IPS-18a (cell line): ENCODE data around the gene MTHFR.

Experiments used
- H3K27ac ChIP-seq: one replicate; pipeline ENCODE4 v1.5.1; 2013; ENCODE audit warnings: low read length
- H3K27me3 ChIP-seq: one replicate; pipeline ENCODE4 v1.6.1; 2013; ENCODE audit warnings: mild to moderate bottlenecking, low read length; ENCODE audit not compliant: control insufficient read depth, insufficient read depth
- H3K36me3 ChIP-seq: one replicate; pipeline ENCODE4 v1.6.1; 2013; ENCODE audit warnings: low read depth, low read length; ENCODE audit not compliant: control insufficient read depth
- H3K4me1 ChIP-seq: one replicate; pipeline ENCODE4 v1.6.1; 2013; ENCODE audit warnings: low read depth, low read length; ENCODE audit not compliant: control insufficient read depth
- H3K4me3 ChIP-seq: one replicate; pipeline ENCODE4 v1.5.1; 2013; ENCODE audit warnings: low read length
- H3K9ac ChIP-seq: one replicate; pipeline ENCODE4 v1.6.1; 2013; ENCODE audit warnings: mild to moderate bottlenecking, low read length, moderate library complexity
- H3K9me3 ChIP-seq: one replicate; pipeline ENCODE4 v1.6.1; 2013; ENCODE audit warnings: low read depth, low read length; ENCODE audit not compliant: control insufficient read depth

MTHFR gene

DNA sequence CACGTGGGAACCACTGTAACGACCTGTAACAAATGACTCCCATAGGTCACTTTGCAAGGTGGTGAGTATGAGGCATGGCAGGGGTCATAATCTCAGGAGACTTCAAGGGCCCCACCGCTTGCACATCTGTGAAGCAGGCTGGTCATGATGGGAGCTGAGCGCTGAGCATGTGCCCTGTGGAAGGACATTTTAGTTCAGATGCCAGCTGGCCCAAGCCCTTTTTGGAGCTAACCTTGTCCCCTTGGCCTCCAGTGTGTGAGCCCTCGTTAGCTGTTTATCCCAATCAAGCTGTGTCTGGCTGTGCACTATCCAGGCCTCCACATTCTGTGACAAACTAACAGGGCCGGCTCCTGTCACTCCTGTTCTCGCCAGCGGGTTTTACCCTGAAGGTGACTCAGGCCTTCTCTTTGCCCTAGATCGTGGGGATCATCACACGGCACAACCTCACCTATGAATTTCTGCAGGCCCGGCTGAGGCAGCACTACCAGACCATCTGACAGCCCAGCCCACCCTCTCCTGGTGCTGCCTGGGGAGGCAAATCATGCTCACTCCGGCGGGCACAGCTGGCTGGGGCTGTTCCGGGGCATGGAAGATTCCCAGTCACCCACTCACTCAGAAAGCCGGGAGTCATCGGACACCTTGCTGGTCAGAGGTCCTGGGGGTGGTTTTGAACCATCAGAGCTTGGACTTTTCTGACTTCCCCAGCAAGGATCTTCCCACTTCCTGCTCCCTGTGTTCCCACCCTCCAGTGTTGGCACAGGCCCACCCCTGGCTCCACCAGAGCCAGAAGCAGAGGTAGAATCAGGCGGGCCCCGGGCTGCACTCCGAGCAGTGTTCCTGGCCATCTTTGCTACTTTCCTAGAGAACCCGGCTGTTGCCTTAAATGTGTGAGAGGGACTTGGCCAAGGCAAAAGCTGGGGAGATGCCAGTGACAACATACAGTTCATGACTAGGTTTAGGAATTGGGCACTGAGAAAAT is 34.3 kb upstream of the MTHFR start:
- Histone ChIP-seq H3K27ac (no peak overlapping the region), H3K27me3 (no peaks in the 10 kb centered on the region), H3K9ac (no peak overlapping the region), H3K36me3 (peaks cover 82% of the 10 kb centered on the region), H3K4me1 (no peaks in the 10 kb centered on the region), H3K9me3 (no peaks in the 10 kb centered on the region), H3K4me3 (no peak overlapping the region)

DNA sequence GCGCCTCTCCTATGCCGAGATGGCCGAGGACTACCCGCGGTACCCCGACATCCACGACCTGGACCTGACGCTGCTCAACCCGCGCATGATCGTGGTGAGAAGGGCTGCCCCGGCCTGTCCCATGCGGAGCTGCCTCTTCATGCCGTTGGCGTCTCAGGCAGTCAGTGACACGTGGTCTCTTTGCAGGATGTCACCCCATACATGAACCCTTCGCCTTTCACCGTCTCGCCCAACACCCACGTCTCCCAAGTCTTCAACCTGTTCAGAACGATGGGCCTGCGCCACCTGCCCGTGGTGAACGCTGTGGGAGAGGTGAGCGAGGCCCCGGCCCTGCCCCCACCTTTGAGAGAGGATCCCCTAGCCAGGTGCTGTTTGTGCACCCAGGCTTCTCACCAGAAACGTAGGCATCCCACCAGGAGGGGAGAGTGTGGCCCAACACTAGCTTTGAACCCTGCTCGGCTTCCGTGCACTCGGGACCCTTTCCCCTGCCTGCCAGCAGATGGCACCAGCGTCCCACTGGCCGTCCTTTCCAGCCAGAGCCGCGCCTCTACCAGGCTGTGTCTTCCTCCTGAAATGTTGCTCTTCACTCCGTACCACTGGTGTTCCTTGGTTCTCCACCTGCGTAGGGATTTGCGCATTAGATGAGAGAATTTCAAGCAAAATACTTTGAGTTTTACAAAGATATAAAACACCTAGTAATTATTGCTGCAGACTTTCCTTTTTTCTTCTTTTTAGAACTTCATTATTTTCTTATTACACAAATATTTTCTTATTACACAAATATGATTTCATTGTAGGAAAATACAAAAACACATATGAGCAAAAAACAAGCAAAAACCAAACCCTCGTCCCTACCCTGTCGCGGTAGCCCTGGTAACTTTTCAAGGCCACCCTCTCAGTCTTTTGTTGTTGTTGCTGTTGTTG is 32.8 kb upstream of the MTHFR start:
- Histone ChIP-seq H3K36me3 (peaks cover 87% of the 10 kb centered on the region), H3K4me3 (no peak overlapping the region), H3K9me3 (no peaks in the 10 kb centered on the region), H3K27me3 (no peaks in the 10 kb centered on the region), H3K27ac (no peak overlapping the region), H3K4me1 (no peaks in the 10 kb centered on the region), H3K9ac (no peak overlapping the region)

DNA sequence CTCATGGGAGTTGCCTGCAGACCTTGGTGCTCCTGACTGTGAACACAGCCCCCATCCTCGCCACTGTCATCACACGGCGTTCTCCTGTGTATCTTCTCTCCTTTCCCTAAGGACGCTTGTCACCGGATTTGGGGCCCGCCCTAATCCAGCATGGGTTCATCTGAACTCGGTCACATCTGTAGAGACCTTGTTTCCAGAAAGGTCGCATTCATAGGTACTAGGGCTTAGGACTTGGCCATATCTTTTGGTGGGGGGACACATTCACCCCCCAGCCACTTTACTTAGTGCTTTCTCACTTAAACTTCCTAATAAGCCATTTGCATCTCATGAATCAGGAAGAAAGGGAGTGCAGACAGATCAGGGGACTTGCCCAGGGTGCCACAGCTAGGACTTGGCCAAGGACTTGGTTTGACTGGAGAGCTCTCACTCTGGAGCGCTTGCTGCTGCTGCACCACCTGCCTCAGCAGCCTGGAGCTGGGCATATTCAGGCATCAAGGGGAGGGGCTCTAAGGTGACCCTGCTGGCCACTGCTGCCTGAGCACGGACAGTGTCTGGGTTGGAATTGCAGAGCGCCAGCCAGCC is 32.1 kb upstream of the MTHFR start:
- Histone ChIP-seq H3K36me3 (peaks cover 94% of the 10 kb centered on the region), H3K27ac (no peak overlapping the region), H3K9ac (no peak overlapping the region), H3K4me1 (no peaks in the 10 kb centered on the region), H3K27me3 (no peaks in the 10 kb centered on the region), H3K9me3 (no peaks in the 10 kb centered on the region), H3K4me3 (no peak overlapping the region)

DNA sequence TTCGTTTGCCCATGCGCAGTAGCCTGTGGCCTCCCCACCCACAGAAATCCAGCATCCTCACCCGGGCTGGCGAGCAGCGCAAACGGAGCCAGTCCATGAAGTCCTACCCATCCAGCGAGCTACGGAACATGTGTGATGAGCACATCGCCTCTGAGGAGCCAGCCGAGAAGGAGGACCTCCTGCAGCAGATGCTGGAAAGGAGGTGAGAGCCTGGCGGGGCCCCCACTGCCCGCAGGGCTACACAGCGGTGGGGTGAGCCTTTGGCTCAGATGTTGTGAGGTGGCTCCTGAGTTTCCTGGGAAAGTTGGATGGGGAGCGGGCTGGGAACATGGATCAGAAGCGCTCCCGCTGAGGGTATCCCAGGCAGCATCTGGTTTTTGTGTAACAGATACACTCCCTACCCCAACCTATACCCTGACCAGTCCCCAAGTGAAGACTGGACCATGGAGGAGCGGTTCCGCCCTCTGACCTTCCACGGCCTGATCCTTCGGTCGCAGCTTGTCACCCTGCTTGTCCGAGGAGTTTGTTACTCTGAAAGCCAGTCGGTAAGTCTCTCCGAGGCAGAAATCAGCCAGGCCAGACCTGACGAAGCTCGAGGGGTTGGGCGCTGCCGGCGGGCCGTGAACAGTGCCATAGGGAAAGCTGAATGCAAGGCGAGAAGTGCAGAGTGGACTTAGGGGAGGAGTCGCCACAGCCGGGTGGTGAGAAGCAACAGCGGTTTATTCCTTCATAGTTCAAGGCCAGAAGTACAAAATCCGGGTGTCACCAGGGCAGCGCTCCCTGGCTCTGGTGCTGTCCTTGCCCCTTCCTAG is 31.4 kb upstream of the MTHFR start:
- no peak overlapping the region for H3K9ac ChIP-seq
- no peaks in the 10 kb centered on the region for H3K9me3 ChIP-seq
- no peak overlapping the region for H3K27ac ChIP-seq
- H3K4me3 ChIP-seq: no peak overlapping the region
- peaks cover 96% of the 10 kb centered on the region for H3K36me3 ChIP-seq
- H3K4me1 ChIP-seq: no peaks in the 10 kb centered on the region
- no peaks in the 10 kb centered on the region for H3K27me3 ChIP-seq

DNA sequence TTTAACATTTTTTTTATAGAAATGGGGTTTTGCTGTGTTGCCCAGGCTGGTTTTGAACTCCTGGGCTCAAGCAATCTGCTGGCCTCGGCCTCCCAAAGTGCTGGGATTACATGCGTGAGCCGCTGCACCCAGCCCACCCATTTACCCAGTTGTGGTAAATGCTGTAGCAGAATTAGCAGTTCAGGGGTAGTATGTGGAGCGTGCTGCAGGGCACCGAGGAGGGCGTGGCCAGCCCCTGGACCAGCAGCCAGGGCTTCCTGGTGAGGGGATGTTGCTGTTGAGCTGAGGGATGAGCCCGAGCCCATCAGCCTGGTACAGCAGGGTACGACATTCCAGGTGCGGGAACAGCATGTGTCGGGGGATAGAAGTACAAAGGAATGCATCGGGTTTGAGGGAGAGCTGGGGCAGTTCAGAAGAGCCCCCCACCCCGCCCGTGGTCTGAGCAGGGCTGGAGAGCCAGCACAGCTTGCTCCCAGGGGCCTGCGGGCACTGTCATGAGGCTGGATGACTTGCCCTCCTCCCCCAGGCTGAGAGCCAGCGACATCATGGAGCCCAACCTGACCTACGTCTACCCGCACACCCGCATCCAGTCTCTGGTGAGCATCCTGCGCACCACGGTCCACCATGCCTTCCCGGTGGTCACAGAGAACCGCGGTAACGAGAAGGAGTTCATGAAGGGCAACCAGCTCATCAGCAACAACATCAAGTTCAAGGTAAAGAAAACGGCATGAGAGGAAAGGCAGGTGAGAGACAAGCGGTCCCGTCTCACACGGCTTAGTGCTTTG is 29.9 kb upstream of the MTHFR start:
- Histone ChIP-seq H3K9ac (no peak overlapping the region), H3K4me3 (no peak overlapping the region), H3K27ac (no peak overlapping the region), H3K4me1 (no peaks in the 10 kb centered on the region), H3K36me3 (peaks cover 90% of the 10 kb centered on the region), H3K9me3 (no peaks in the 10 kb centered on the region), H3K27me3 (no peaks in the 10 kb centered on the region)

DNA sequence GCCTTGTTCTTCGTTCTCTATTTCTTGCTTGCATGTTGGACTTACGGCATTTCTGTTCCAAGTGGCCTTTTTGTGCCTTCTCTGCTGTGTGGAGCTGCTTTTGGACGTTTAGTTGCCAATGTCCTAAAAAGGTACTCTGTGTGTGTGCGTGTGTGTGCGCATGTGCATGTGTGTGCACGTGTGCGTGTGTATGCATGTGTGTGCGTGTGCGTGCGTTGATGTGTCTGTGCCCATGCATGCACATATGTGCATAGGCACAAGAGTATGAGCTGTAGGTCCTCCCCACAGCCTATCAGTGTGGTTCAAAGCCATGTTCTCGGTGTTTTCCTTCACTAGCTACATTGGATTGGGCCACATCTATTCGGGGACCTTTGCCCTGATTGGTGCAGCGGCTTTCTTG is 28.1 kb upstream of the MTHFR start:
- H3K27ac ChIP-seq: no peak overlapping the region
- H3K4me3 ChIP-seq: no peak overlapping the region
- peaks cover 87% of the 10 kb centered on the region for H3K36me3 ChIP-seq
- H3K9me3 ChIP-seq: no peaks in the 10 kb centered on the region
- no peaks in the 10 kb centered on the region for H3K4me1 ChIP-seq
- no peaks in the 10 kb centered on the region for H3K27me3 ChIP-seq
- no peak overlapping the region for H3K9ac ChIP-seq

DNA sequence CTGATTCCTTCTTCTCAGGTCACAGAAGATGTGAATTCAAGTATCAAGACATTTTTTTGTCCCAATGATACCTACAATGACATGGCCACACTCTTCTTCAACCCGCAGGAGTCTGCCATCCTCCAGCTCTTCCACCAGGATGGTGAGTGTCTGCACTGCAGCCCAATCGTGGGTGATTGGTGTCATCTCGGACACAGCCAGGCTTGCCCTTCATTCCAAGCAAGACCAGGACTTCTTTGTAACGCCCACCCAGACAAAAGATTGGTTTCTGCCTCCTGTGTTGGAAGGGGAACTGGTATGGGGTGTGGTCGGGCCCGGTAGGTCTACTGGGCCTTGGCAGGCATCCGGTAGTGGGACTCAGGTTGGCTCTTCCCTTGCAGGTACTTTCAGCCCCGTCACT is 27.7 kb upstream of the MTHFR start:
- Histone ChIP-seq H3K9ac (no peak overlapping the region), H3K4me3 (no peak overlapping the region), H3K27me3 (no peaks in the 10 kb centered on the region), H3K36me3 (peaks cover 91% of the 10 kb centered on the region), H3K4me1 (no peaks in the 10 kb centered on the region), H3K27ac (no peak overlapping the region), H3K9me3 (no peaks in the 10 kb centered on the region)

DNA sequence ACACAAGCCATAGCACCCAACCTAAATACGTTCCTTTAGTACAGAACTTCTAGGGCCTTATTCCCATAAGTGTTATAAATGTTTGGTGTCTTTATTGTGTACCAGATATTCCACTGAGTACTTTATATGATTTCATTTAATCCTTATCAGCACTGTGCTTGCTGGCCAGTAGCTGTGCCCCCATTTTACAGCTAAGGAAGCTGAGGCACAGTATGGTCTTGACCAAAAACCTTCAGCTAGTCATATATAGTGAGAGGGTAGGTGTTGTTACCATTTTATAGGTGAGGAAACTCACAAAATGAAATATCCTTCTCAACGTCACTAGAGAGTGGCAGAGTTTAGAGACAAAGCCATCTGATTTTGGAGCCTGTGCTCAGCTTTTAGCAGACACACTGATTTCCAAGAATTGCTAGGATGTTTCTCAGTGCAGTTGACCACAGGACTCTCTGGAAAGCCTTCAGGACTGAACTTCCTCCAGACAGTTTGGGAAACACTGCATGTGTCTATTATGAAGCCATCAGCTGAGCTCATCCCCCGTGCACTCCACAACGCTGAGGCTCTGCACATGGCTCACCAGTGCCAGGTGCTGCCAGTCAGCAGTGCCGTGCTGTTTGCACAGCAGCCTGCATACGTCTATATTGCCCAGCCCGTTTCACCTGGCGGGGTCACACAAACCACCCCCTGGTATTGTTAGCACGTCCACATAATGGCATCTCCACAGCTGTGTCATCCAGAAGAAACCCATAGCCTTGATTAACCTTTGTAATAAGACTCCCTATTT is 26.4 kb upstream of the MTHFR start:
- Histone ChIP-seq H3K27ac (no peak overlapping the region), H3K36me3 (peaks cover 89% of the 10 kb centered on the region), H3K27me3 (no peaks in the 10 kb centered on the region), H3K4me1 (no peaks in the 10 kb centered on the region), H3K9ac (no peak overlapping the region), H3K9me3 (no peaks in the 10 kb centered on the region), H3K4me3 (no peak overlapping the region)

DNA sequence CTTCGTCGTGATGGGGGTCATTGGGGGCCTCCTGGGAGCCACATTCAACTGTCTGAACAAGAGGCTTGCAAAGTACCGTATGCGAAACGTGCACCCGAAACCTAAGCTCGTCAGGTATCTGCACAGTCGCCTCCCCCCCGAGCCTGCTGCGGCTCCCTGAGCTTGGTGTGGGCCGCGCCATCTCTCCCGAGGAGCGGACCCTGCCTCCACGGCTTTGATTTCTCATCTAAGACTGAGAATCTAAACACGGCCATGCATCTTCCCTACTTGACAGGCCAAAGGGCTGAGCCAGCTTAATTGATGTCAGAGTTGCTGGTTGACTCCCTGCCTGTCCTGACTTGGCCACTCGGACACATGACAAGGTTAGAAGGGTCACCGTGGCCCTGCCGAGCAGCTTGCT is 22.7 kb upstream of the MTHFR start:
- no peaks in the 10 kb centered on the region for H3K9me3 ChIP-seq
- H3K4me1 ChIP-seq: no peaks in the 10 kb centered on the region
- H3K4me3 ChIP-seq: no peak overlapping the region
- no peak overlapping the region for H3K27ac ChIP-seq
- H3K36me3 ChIP-seq: peaks cover 80% of the 10 kb centered on the region
- no peaks in the 10 kb centered on the region for H3K27me3 ChIP-seq
- no peak overlapping the region for H3K9ac ChIP-seq

DNA sequence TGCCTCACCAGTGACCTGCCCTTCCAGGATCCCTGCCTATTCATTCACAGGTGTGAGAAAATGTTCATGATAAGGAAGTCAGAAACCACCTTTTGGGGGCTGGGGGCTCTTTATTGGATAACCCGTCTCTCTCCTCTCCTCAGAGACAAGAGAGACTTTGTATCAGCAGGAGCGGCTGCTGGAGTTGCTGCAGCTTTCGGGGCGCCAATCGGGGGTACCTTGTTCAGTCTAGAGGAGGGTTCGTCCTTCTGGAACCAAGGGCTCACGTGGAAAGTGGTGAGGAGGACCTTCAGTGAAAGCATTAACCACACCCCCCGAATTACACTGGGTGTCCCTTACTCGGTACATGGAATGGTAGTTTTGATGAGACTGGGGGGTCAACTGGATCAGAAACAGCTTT is 21.2 kb upstream of the MTHFR start:
- Histone ChIP-seq H3K4me3 (no peak overlapping the region), H3K4me1 (no peaks in the 10 kb centered on the region), H3K27ac (no peak overlapping the region), H3K9ac (no peak overlapping the region), H3K9me3 (no peaks in the 10 kb centered on the region), H3K36me3 (peaks cover 65% of the 10 kb centered on the region), H3K27me3 (no peaks in the 10 kb centered on the region)
